HEK293T (cell line): ENCODE measurements around the gene GGCT.

Source experiments
- ARNT ChIP-seq: fragments of 450-650 bp; IDR thresholded peaks from 2 replicates; pipeline ENCODE4 v1.6.1; 2017; ENCODE audit warnings: mild to moderate bottlenecking
- BHLHE40 ChIP-seq: fragments of 450-650 bp; IDR thresholded peaks from 2 replicates; pipeline ENCODE4 v1.6.1; 2016; ENCODE audit warnings: mild to moderate bottlenecking, moderate library complexity, borderline replicate concordance
- FOXA1 ChIP-seq: fragments of 450-650 bp; IDR thresholded peaks from 2 replicates; pipeline ENCODE4 v1.6.1; 2016; ENCODE audit warnings: mild to moderate bottlenecking
- FOXM1 ChIP-seq: fragments of 450-650 bp; IDR thresholded peaks from 2 replicates; pipeline ENCODE4 v1.6.1; 2017; ENCODE audit warnings: mild to moderate bottlenecking, borderline replicate concordance
- NFRKB ChIP-seq: fragments of 450-650 bp; IDR thresholded peaks from 2 replicates; pipeline ENCODE4 v1.6.1; 2016; ENCODE audit warnings: mild to moderate bottlenecking, moderate library complexity
- SUZ12 ChIP-seq: fragments of 450-650 bp; IDR thresholded peaks from 2 replicates; pipeline ENCODE4 v1.6.1; 2016; ENCODE audit warnings: mild to moderate bottlenecking

GRCh38 chr7:30469303-30469702, 35.3 kb downstream of the GGCT start:
- no peak for TF ChIP-seq ARNT
- no peak for TF ChIP-seq FOXA1
- no peak for TF ChIP-seq BHLHE40
- TF ChIP-seq NFRKB, result no peak
- no peak for TF ChIP-seq SUZ12
- no peak for TF ChIP-seq FOXM1
